ENCODE measurements around the gene ZNF618. TPM values are rescaled to one million over a fixed set of nuclear protein-coding genes. Genes with fewer than 3 reads are reported as not detected.

Gene ZNF618
- total RNA-seq, 2 donors from 2014 or later: 4.6 to 11.3 TPM

DNA sequence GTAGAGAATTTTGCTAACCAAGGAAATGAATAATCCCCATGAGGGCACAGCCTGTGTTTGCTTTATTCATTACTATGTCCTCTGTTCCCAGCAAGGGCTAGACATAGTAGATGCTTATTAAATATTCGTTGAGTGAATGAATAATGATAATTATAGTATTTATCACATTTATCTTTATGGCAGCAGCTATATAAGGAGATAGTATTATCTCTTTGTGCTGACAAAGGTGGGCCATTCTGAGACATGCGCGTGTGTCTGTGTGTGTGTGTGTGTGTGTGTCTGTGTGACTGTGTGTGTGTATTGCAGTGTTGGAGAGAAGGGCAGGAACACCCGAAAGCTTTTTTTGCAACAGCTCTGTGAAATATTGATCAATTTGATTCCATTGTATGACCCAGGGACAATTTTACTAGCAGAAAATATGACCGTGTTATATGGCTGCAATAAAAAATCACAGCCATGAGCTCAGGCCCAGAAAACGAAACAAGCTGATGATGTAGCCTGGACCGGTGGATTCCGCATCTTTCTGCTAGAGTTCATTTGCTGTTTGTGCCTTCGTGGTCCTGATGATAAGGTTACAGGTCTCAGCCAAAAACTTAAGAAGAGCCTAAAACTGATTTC, 39.8 kb downstream of the ZNF618 start:
- intact Hi-C loops (cut with DNase I): no loop called here
- no peak for DNase-seq (ENCODE audit: low spot score)
- no peak for TF ChIP-seq POLR2A (IDR thresholded peaks at IDR 0.05)
- TF ChIP-seq POLR2AphosphoS5 (IDR thresholded peaks at IDR 0.05): no peak
- TF ChIP-seq, protein P1, sequence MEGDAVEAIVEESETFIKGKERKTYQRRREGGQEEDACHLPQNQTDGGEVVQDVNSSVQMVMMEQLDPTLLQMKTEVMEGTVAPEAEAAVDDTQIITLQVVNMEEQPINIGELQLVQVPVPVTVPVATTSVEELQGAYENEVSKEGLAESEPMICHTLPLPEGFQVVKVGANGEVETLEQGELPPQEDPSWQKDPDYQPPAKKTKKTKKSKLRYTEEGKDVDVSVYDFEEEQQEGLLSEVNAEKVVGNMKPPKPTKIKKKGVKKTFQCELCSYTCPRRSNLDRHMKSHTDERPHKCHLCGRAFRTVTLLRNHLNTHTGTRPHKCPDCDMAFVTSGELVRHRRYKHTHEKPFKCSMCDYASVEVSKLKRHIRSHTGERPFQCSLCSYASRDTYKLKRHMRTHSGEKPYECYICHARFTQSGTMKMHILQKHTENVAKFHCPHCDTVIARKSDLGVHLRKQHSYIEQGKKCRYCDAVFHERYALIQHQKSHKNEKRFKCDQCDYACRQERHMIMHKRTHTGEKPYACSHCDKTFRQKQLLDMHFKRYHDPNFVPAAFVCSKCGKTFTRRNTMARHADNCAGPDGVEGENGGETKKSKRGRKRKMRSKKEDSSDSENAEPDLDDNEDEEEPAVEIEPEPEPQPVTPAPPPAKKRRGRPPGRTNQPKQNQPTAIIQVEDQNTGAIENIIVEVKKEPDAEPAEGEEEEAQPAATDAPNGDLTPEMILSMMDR (IDR thresholded peaks at IDR 0.05): no peak
- H3K4me1 ChIP-seq (replicated peaks): peaks cover 3% of the 10 kb centered on the region
- no peak overlapping the region for H3K27ac ChIP-seq
- no peak overlapping the region for H3K4me3 ChIP-seq
- H3K27me3 ChIP-seq (replicated peaks; ENCODE audit: insufficient read depth): no peaks in the 10 kb centered on the region
- 90% methylated on average over 9 of the region's 9 CpGs for WGBS
- no peaks in the 10 kb centered on the region for H3K36me3 ChIP-seq
- no peaks in the 10 kb centered on the region for H3K9me3 ChIP-seq

DNA sequence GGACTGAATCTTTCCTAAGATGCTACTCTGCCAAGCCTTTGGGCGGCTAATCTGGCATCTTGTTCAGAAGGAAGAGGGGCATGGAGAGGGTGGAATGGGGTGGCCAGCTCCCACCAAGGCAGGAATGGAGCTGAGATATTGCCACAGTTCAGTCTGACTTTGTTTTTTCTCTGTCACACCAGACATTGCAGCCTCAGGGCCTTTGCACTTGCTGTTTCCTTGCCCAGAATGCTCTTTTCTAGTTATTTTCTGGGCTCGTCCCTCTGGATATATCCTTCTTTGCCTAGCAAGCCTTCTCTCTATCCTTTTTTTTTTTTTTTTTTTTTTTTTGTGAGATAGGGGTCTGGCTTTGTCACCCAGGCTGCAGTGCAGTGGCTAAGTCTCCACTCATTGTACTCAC, 40.8 kb downstream of the ZNF618 start:
- Histone ChIP-seq H3K4me1 (replicated peaks) (peaks cover 3% of the 10 kb centered on the region), H3K27me3 (replicated peaks; ENCODE audit: insufficient read depth) (no peaks in the 10 kb centered on the region), H3K4me3 (no peak overlapping the region), H3K9me3 (no peaks in the 10 kb centered on the region), H3K27ac (no peak overlapping the region), H3K36me3 (no peaks in the 10 kb centered on the region)
- no peak for DNase-seq (ENCODE audit: low spot score)
- TF ChIP-seq POLR2A (IDR thresholded peaks at IDR 0.05) (no peak), POLR2AphosphoS5 (IDR thresholded peaks at IDR 0.05) (no peak)
- TF ChIP-seq, protein P1 (IDR thresholded peaks at IDR 0.05): no peak
- intact Hi-C loops (cut with DNase I): no loop called here
- WGBS: 98% methylated on average over 2 of the region's 2 CpGs

GRCh38 chr9:113918697-113919350, 42.7 kb downstream of the ZNF618 start:
- Histone ChIP-seq H3K9me3 (no peaks in the 10 kb centered on the region), H3K36me3 (no peaks in the 10 kb centered on the region), H3K4me3 (no peak overlapping the region), H3K27me3 (replicated peaks; ENCODE audit: insufficient read depth) (no peaks in the 10 kb centered on the region), H3K4me1 (replicated peaks) (peaks cover 3% of the 10 kb centered on the region), H3K27ac (no peak overlapping the region)
- 45% methylated on average over 8 of the region's 8 CpGs for WGBS
- TF ChIP-seq POLR2A (IDR thresholded peaks at IDR 0.05) (no peak), POLR2AphosphoS5 (IDR thresholded peaks at IDR 0.05) (no peak)
- TF ChIP-seq, protein P1 (IDR thresholded peaks at IDR 0.05): no peak
- intact Hi-C loops (cut with DNase I): no loop called here
- peak; percentile 2 for DNase-seq (ENCODE audit: low spot score)

GRCh38 chr9:113919382-113919781, 43.3 kb downstream of the ZNF618 start:
- Histone ChIP-seq H3K36me3 (no peaks in the 10 kb centered on the region), H3K27me3 (replicated peaks; ENCODE audit: insufficient read depth) (no peaks in the 10 kb centered on the region), H3K27ac (no peak overlapping the region), H3K9me3 (no peaks in the 10 kb centered on the region), H3K4me1 (replicated peaks) (no peaks in the 10 kb centered on the region), H3K4me3 (no peak overlapping the region)
- 49% methylated on average over 9 of the region's 9 CpGs for WGBS
- TF ChIP-seq, protein P1 (IDR thresholded peaks at IDR 0.05): no peak
- TF ChIP-seq POLR2A (IDR thresholded peaks at IDR 0.05) (no peak), POLR2AphosphoS5 (IDR thresholded peaks at IDR 0.05) (no peak)
- intact Hi-C loops (cut with DNase I): no loop called here
- DNase-seq (ENCODE audit: low spot score): peak; percentile 2

DNA sequence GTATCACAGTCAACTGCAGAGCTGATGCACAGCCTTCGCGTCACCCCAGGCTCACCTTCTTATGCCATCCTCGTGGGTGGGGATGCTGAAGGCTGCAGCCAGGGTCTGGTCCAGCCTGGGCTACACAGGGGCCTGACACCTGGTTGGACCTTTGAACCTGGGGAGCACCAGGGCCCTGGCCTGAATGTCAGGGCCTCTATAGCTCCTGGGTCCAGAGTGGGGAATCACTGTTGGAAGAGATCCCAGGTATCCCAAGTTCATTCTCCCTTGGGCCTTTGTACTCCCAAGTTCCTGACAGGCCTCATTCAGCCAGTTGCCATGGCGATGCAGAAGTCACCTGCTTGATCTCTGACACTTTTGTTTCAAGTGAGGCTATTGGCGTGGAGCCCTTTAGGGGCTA, 43.8 kb downstream of the ZNF618 start:
- 92% methylated on average over 5 of the region's 5 CpGs for WGBS
- no peak for DNase-seq (ENCODE audit: low spot score)

More for the DNA sequence above, 43.8 kb downstream of the ZNF618 start:
- no peak for TF ChIP-seq POLR2AphosphoS5 (IDR thresholded peaks at IDR 0.05)
- TF ChIP-seq POLR2A (IDR thresholded peaks at IDR 0.05): no peak
- TF ChIP-seq, protein P1 (IDR thresholded peaks at IDR 0.05): no peak
- H3K36me3 ChIP-seq: no peaks in the 10 kb centered on the region
- H3K9me3 ChIP-seq: no peaks in the 10 kb centered on the region
- intact Hi-C loops (cut with DNase I): no loop called here
- no peaks in the 10 kb centered on the region for H3K4me1 ChIP-seq (replicated peaks)
- H3K27me3 ChIP-seq (replicated peaks; ENCODE audit: insufficient read depth): no peaks in the 10 kb centered on the region
- no peak overlapping the region for H3K4me3 ChIP-seq
- no peak overlapping the region for H3K27ac ChIP-seq

Measured in prostate gland (tissue), 2 donors.